ENCODE data around the gene INTS6.

The INTS6 gene

DNA sequence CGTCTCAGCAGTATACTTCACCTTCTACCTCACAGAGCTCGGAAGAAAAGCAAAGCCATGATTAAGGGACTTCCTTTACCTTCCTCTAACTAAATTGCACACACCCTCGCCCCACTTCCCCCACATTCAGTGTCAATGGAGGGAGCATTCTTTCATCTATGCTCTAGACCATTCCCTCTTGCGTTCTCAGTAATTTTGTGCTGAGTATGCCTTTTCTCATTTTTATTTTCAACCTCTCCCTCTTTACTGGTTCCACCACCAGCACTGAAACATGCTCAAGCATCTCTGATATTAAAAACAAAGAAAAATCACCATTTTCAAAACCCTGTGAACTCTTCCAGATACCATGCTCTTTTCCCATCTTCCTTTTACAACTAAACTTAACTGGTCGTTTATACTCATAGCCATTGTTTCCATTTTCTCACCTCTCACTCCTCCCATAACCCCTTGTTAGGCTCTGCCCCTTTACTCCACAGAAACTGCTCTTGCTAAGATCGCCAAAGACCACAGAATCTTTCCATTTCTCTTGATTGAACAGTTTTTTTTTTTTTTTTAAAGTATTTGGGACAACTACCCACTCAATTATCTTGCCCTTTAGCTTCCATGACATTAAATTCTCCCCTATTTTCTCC is 81.0 kb downstream of the INTS6 start:
- TF ChIP-seq SPI1 (IDR thresholded peaks at IDR 0.05; ENCODE audit: borderline replicate concordance, low read depth), result no peak
- TF ChIP-seq, protein P1, sequence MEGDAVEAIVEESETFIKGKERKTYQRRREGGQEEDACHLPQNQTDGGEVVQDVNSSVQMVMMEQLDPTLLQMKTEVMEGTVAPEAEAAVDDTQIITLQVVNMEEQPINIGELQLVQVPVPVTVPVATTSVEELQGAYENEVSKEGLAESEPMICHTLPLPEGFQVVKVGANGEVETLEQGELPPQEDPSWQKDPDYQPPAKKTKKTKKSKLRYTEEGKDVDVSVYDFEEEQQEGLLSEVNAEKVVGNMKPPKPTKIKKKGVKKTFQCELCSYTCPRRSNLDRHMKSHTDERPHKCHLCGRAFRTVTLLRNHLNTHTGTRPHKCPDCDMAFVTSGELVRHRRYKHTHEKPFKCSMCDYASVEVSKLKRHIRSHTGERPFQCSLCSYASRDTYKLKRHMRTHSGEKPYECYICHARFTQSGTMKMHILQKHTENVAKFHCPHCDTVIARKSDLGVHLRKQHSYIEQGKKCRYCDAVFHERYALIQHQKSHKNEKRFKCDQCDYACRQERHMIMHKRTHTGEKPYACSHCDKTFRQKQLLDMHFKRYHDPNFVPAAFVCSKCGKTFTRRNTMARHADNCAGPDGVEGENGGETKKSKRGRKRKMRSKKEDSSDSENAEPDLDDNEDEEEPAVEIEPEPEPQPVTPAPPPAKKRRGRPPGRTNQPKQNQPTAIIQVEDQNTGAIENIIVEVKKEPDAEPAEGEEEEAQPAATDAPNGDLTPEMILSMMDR (IDR thresholded peaks at IDR 0.05; ENCODE audit: insufficient read depth, low read length), result no peak
- TF ChIP-seq, protein P2, sequence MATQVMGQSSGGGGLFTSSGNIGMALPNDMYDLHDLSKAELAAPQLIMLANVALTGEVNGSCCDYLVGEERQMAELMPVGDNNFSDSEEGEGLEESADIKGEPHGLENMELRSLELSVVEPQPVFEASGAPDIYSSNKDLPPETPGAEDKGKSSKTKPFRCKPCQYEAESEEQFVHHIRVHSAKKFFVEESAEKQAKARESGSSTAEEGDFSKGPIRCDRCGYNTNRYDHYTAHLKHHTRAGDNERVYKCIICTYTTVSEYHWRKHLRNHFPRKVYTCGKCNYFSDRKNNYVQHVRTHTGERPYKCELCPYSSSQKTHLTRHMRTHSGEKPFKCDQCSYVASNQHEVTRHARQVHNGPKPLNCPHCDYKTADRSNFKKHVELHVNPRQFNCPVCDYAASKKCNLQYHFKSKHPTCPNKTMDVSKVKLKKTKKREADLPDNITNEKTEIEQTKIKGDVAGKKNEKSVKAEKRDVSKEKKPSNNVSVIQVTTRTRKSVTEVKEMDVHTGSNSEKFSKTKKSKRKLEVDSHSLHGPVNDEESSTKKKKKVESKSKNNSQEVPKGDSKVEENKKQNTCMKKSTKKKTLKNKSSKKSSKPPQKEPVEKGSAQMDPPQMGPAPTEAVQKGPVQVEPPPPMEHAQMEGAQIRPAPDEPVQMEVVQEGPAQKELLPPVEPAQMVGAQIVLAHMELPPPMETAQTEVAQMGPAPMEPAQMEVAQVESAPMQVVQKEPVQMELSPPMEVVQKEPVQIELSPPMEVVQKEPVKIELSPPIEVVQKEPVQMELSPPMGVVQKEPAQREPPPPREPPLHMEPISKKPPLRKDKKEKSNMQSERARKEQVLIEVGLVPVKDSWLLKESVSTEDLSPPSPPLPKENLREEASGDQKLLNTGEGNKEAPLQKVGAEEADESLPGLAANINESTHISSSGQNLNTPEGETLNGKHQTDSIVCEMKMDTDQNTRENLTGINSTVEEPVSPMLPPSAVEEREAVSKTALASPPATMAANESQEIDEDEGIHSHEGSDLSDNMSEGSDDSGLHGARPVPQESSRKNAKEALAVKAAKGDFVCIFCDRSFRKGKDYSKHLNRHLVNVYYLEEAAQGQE (IDR thresholded peaks at IDR 0.05; ENCODE audit: insufficient replicate concordance, low read depth), result no peak
- TF ChIP-seq GABPA (IDR thresholded peaks at IDR 0.05; ENCODE audit: low read depth), result no peak
- TF ChIP-seq POLR2AphosphoS5 (IDR thresholded peaks at IDR 0.05; ENCODE audit: low read depth), result no peak

DNA sequence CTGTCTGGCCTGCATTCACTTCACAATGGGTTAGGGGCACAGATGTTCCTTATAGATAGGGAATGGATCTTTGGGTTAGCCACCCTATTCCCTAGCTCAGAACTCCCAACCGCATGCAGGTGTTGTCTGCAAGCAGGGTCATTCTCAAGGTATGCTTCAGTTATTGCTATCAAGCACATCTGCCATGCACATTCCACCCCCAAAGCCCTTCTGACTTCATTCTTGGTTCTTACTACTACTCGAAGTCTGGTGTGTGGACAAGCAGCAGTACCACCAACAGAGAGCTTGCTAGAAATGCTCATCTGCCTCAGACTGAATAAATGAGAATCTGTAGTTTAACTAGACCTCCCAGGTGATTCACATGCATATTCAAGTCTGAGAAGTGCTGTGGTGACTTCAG is 82.0 kb downstream of the INTS6 start:
- TF ChIP-seq, protein P2 (IDR thresholded peaks at IDR 0.05; ENCODE audit: insufficient replicate concordance, low read depth), result no peak
- TF ChIP-seq, protein P1 (IDR thresholded peaks at IDR 0.05; ENCODE audit: insufficient read depth, low read length), result no peak
- TF ChIP-seq GABPA (IDR thresholded peaks at IDR 0.05; ENCODE audit: low read depth) (no peak), POLR2AphosphoS5 (IDR thresholded peaks at IDR 0.05; ENCODE audit: low read depth) (no peak)
- H3K27ac ChIP-seq (replicated peaks), result no peak overlapping the region
- H3K4me3 ChIP-seq (replicated peaks; ENCODE audit: insufficient read depth, low read length), result no peak overlapping the region
- no peaks in the 10 kb centered on the region for H3K27me3 ChIP-seq (ENCODE audit: insufficient read depth, poor library complexity, severe bottlenecking)
- DNase-seq (ENCODE audit: low read depth in 1 of 2, low spot score in 1 of 2), result no peak

More for the DNA sequence above, 81.0 kb downstream of the INTS6 start:
- no peak overlapping the region for H3K27ac ChIP-seq (replicated peaks)
- DNase-seq (ENCODE audit: low read depth in 1 of 2, low spot score in 1 of 2), result no peak
- H3K27me3 ChIP-seq (ENCODE audit: insufficient read depth, poor library complexity, severe bottlenecking), result no peaks in the 10 kb centered on the region
- no peak overlapping the region for H3K4me3 ChIP-seq (replicated peaks; ENCODE audit: insufficient read depth, low read length)

DNA sequence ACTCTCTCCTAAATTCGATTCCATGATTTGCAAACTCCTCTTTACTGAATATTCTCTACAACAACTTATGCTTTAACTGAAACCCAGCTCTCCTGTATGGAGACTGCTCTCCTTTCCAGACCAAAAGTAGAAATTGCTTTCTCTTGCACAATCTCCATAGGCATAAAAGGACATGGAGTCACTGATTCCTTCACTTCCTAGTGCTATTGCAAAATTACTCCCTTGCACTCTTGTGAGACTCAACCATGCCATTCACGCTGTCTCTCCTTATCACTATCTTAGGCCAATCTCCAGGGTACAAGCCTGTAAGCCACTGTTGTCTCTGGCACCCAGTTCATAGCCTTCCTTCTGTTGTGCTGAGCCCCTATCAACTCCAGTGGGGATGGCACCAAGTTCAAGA is 82.7 kb downstream of the INTS6 start:
- Histone ChIP-seq H3K27ac (replicated peaks) (no peak overlapping the region), H3K4me3 (replicated peaks; ENCODE audit: insufficient read depth, low read length) (no peak overlapping the region), H3K27me3 (ENCODE audit: insufficient read depth, poor library complexity, severe bottlenecking) (no peaks in the 10 kb centered on the region)
- TF ChIP-seq POLR2AphosphoS5 (IDR thresholded peaks at IDR 0.05; ENCODE audit: low read depth), result no peak
- TF ChIP-seq, protein P1 (IDR thresholded peaks at IDR 0.05; ENCODE audit: insufficient read depth, low read length), result no peak
- TF ChIP-seq GABPA (IDR thresholded peaks at IDR 0.05; ENCODE audit: low read depth), result no peak
- TF ChIP-seq SPI1 (IDR thresholded peaks at IDR 0.05; ENCODE audit: borderline replicate concordance, low read depth), result no peak
- TF ChIP-seq, protein P2 (IDR thresholded peaks at IDR 0.05; ENCODE audit: insufficient replicate concordance, low read depth), result no peak
- DNase-seq (ENCODE audit: low read depth in 1 of 2, low spot score in 1 of 2), result peak in 1 of 2 experiments; percentile 57
